ENCODE results near the gene PHLDB1.
"Not testable (repeated sequence)": the region's sequence is repeated elsewhere in the genome, so short reads cannot be mapped to it uniquely, and the experiment has no call there.

Gene PHLDB1

DNA sequence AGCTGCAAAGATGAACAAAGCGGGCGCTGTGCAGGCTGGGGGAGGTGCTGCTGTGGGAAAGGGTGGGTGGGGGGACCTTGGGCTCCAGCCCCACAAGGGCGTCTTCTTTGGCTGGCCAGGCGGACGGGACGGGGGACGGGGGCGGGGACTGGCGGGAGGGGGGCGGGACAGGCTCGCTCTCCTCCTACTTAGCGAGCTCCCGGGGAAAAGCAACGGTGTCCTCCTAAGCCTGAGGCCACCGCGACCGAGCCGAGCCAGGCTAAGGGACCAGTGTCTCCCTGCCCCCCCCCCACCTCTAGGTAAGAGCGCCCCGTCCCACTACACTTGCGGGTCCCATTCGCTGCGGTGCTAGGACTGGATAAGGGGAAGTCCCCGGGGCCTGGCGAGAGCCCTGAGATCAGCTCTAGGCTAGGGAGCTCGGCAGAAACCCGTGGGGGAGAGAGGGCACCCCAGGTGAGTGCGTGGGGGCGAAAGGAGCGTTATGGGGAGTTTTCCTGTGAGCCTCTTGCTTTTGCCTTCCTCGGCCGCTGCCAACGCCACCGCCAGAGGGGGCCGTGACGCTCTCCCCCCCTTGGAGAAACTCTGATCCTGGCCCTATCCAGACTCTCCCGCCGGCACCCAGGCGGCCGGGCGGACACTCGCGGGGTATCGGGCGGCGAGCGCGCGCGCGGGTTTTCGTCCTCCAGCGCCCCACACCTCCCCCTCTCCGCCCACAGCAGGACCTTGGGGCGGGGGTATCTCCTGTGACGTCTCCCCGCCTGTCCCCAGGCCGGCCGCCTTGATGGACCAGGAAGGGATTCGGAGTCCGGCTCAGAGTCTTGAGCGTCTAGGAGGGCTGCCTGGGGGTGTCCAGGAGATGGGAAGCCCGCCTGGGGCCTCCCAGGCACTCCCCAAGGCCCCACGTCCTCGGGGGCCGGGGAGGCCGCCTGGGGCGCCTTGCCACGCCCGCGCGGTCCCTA, at the start of gene PHLDB1:
TSS of gene PHLDB1 (plus strand) at position 215 of the 959 bp plus-strand sequence. CDS start 6,222 bp downstream, outside the sequence.
- DNase-seq (ENCODE audit: low read depth in 2 of 2, low spot score in 1 of 2) = no peak

DNA sequence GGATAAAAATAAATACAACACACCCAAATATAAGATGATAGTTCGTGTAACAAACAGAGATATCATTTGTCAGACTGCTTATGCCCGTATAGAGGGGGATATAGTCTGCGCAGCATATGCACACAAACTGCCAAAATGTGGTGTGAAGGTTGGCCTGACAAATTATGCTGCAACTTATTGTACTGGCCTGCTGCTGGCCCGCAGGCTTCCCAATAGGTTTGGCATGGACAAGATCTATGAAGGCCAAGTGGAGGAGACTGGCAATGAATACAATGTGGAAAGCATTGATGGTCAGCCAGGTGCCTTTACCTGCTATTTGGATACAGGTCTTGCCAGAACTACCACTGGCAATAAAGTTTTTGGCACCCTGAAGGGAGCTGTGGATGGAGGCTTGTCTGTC, 46.6 kb upstream of the PHLDB1 start:
- DNase-seq (ENCODE audit: low read depth in 2 of 2, low spot score in 1 of 2) = no peak

GRCh38 chr11:118565051-118565450, 42.4 kb upstream of the PHLDB1 start:
- no peak for DNase-seq (ENCODE audit: low read depth in 2 of 2, low spot score in 1 of 2)

DNA sequence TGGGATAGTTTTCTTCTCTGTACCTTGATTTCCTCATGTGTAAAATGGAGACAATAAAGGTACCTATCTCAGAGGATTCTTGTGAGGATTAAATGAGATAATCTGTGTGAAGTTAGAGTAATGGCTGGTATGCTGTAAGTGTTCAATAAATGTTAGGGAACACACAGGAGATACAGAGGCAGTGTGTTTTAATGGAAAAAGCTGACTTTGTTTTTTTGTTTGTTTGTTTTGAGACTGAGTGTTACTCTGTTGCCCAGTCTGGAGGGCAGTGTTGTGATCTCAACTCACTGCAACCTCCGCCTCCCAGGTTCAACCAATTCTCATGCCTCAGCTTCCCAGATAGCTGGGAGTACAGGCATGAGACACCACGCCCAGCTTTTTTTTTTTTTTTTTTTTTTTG, 37.7 kb upstream of the PHLDB1 start:
- no peak for DNase-seq (ENCODE audit: low read depth in 2 of 2, low spot score in 1 of 2)

DNA sequence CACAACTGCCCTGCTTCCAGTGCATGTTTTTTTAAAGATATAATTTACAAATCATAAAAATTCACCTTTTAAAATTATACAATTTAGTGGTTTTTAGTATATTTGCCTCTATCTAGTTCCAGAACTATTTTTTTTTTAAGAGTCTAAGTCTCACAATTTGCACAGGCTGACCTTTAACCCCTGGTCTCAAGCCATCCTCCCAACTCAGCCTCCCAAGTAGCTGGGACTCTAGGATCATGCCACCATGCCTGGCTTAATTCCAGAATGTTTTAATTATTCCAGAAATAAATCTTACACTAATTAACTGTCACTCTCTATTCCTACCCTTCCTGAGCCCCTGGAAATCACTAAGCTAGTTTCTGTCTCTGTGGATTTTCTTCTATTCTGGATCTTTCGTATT, 36.6 kb upstream of the PHLDB1 start:
- DNase-seq (ENCODE audit: low read depth in 2 of 2, low spot score in 1 of 2) = no peak

GRCh38 chr11:118571701-118572060, 35.7 kb upstream of the PHLDB1 start:
- DNase-seq (ENCODE audit: low read depth in 2 of 2, low spot score in 1 of 2) = not testable (repeated sequence)

GRCh38 chr11:118572061-118572980, 35.1 kb upstream of the PHLDB1 start, which contains the start of gene ARCN1:
ARCN1 (plus strand) TSS chr11:118572409; CDS start chr11:118572548, 139 bp downstream.
- DNase-seq (ENCODE audit: low read depth in 2 of 2, low spot score in 1 of 2) = peak; percentile 48 to 61

DNA sequence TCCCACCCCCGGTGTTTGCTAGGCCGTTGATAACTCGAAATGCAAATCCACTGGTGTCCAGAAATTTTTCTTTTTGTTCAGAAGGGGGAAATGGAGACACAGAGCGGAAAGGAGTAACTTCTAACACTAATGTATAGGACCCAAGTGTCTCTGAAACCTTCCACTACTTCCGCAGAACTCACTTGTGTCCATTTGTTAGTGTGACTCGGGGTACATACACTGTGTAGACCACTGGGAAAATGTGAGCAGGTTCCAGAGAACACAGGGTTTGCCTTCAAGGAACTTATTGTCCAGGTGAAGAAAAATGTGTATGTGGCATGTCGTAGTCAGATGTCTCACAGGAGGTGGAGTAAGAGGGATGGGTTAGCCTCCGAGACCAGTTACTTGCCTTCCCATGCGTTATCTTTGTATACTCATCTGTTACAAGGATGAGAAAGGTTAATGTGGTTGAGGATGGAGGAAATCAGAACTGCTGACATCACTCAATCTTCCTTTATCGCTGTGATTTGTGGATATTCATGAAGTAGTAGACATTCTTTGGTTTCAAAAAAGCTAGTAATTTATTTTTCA, 34.3 kb upstream of the PHLDB1 start:
- DNase-seq (ENCODE audit: low read depth in 2 of 2, low spot score in 1 of 2) = no peak

- no peak for DNase-seq (ENCODE audit: low read depth in 2 of 2, low spot score in 1 of 2)
Measured at GRCh38 chr11:118574636-118575035, 32.8 kb upstream of the PHLDB1 start.

- DNase-seq (ENCODE audit: low read depth in 2 of 2, low spot score in 1 of 2) = not testable (repeated sequence)
Measured at GRCh38 chr11:118577995-118578394, 29.4 kb upstream of the PHLDB1 start.

DNA sequence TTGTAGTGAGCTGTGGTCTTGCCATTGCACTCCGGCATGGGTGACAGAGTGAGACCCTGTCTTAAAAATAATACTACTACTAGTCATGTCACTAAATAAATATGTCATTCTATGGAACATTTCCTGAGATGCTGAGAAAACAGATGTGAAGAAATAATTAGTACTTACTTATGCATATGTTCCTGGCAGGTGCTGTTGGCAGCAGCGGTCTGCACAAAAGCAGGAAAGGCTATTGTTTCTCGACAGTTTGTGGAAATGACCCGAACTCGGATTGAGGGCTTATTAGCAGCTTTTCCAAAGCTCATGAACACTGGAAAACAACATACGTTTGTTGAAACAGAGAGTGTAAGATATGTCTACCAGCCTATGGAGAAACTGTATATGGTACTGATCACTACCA, 26.4 kb upstream of the PHLDB1 start:
- no peak for DNase-seq (ENCODE audit: low read depth in 2 of 2, low spot score in 1 of 2)

GRCh38 chr11:118587952-118588351, 19.5 kb upstream of the PHLDB1 start:
- DNase-seq (ENCODE audit: low read depth in 2 of 2, low spot score in 1 of 2) = no peak

- DNase-seq (ENCODE audit: low read depth in 2 of 2, low spot score in 1 of 2) = no peak
Measured at GRCh38 chr11:118592616-118593367, 14.6 kb upstream of the PHLDB1 start.

GRCh38 chr11:118594984-118595383, 12.4 kb upstream of the PHLDB1 start:
- not testable (repeated sequence) for DNase-seq (ENCODE audit: low read depth in 2 of 2, low spot score in 1 of 2)

DNA sequence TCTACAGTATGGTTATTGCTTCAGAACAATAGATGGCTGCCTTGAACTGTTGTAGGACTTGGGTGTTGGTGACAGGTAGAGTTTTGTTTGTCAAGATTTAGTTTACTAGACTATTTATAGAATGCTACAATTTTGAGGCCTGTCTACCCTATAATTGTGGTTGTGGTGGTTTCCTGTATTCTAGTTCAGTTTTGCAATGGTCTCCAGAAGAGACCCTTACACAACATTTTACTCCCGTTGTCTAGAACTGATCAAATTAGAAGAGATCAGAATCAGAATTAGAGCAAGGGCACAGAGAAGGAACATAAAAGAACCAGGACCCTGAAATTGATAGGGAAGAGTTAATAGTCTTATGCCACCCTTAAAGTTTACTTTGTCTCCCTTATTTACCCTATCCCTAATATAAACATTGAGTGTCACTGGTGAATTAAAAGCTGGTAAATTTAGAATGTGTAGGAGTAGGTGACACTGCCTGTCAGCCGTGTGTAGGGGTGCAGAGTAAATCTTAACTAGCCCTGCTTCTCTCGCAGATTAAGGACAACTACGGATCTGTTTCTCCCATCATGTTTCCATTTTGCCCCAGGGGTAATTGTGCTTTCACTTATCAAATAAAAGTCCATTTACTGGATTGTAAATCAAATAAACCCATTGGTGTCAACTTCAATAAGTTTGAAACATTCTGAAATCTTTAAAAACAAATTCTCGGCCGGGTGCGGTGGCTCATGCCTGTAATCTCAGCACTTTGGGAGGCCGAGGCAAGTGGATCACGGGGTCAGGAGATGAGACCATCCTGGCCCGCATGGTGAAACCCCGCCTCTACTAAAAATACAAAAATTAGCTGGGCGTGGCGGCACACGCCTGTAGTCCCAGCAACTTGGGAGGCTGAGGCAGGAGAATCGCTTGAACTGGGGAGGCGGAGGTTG, 10.9 kb upstream of the PHLDB1 start:
- no peak for DNase-seq (ENCODE audit: low read depth in 2 of 2, low spot score in 1 of 2)

DNA sequence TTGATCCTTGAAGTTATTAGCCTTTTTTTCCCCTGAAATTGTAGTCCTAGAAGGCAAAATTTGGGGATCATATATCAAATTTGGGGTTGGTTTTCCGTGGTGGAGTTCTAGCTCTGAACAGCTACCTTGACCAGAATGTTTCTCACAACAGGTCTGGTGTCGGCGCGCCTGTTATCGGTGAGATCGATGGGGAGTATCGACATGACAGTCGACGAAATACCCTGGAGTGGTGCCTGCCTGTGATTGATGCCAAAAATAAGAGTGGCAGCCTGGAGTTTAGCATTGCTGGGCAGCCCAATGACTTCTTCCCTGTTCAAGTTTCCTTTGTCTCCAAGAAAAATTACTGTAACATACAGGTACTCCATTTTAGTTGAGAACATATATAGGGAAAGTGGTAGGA, 9.9 kb upstream of the PHLDB1 start:
- no peak for DNase-seq (ENCODE audit: low read depth in 2 of 2, low spot score in 1 of 2)

- no peak for DNase-seq (ENCODE audit: low read depth in 2 of 2, low spot score in 1 of 2)
Measured at GRCh38 chr11:118602331-118602730, 5.1 kb upstream of the PHLDB1 start.

DNA sequence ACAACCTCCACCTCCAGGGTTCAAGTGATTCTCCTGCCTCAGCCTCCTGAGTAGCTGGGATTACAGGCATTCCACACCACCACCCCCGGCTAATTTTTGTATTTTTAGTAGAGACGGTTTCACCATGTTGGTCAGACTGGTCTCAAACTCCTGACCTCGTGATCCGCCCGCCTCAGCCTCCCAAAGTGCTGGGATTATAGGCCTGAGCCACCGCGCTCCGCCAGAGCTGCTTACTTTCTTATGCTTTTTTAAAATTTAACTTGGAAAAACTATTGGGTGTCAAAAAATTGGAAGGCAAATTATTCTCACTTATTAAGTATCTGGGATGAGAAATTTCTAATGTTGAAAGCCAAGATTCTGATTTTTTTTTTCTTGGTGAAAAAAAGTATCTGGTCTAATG, 3.7 kb upstream of the PHLDB1 start:
- DNase-seq (ENCODE audit: low read depth in 2 of 2, low spot score in 1 of 2) = not testable (repeated sequence)

GRCh38 chr11:118604566-118604965, 2.8 kb upstream of the PHLDB1 start:
- no peak for DNase-seq (ENCODE audit: low read depth in 2 of 2, low spot score in 1 of 2)
